ENCODE results near the gene P3R3URF. TPM values are rescaled to one million over a fixed set of nuclear protein-coding genes. Genes with fewer than 3 reads are reported as not detected.
A peak's percentile ranks its signal among the peaks of the same experiment; 100 is the strongest.

The P3R3URF gene
- polyA plus RNA-seq, 1 experiment: not detected

- no peak overlapping the region for H3K4me3 ChIP-seq (ENCODE audit: low read depth, low read length)
- CTCF ChIA-PET: no interaction called here
- no peak for TF ChIP-seq CTCF (IDR thresholded peaks at IDR 0.05; ENCODE audit: low read depth, low read length)
- no peaks in the 10 kb centered on the region for H3K27me3 ChIP-seq (ENCODE audit: control insufficient read depth, insufficient read depth, low read length)
- no peak for DNase-seq (ENCODE audit: low read depth, low spot score)
- no peaks in the 10 kb centered on the region for H3K9me3 ChIP-seq (ENCODE audit: control insufficient read depth, insufficient read depth, low read length)
- POLR2A ChIA-PET: no interaction called here
- no peak overlapping the region for H3K27ac ChIP-seq (ENCODE audit: low read depth, low read length)
These were observed 23.1 kb downstream of the P3R3URF start for GRCh38 chr1:46153228-46153627.

GRCh38 chr1:46152016-46152415 lies 24.3 kb downstream of the P3R3URF start:
- Histone ChIP-seq H3K27ac (ENCODE audit: low read depth, low read length) (no peak overlapping the region), H3K27me3 (ENCODE audit: control insufficient read depth, insufficient read depth, low read length) (peaks cover under 1% of the 10 kb centered on the region), H3K9me3 (ENCODE audit: control insufficient read depth, insufficient read depth, low read length) (no peaks in the 10 kb centered on the region), H3K4me3 (ENCODE audit: low read depth, low read length) (no peak overlapping the region)
- ChIA-PET POLR2A (interaction anchor here (0.6 to 0.7 kb wide), 3 partner anchors 14 to 25 kb away, joined by 3 to 5 read pairs (median 3); no protein-coding TSS in a partner anchor), CTCF (interaction anchor here (1.2 kb wide), 1 partner anchor 114 kb away, joined by 4 read pairs; no protein-coding TSS in a partner anchor)
- DNase-seq (ENCODE audit: low read depth, low spot score): peak; percentile 61
- TF ChIP-seq CTCF (IDR thresholded peaks at IDR 0.05; ENCODE audit: low read depth, low read length): no peak

GRCh38 chr1:46150085-46150484 lies 26.2 kb downstream of the P3R3URF start:
- ChIA-PET CTCF (interaction anchor here (0.6 kb wide), 1 partner anchor 45 kb away, joined by 3 read pairs; no protein-coding TSS in a partner anchor), POLR2A (no interaction called here)
- Histone ChIP-seq H3K27ac (ENCODE audit: low read depth, low read length) (no peak overlapping the region), H3K4me3 (ENCODE audit: low read depth, low read length) (no peak overlapping the region), H3K27me3 (ENCODE audit: control insufficient read depth, insufficient read depth, low read length) (peaks cover 4% of the 10 kb centered on the region), H3K9me3 (ENCODE audit: control insufficient read depth, insufficient read depth, low read length) (no peaks in the 10 kb centered on the region)
- no peak for DNase-seq (ENCODE audit: low read depth, low spot score)
- TF ChIP-seq CTCF (IDR thresholded peaks at IDR 0.05; ENCODE audit: low read depth, low read length): no peak

- H3K27me3 ChIP-seq (ENCODE audit: control insufficient read depth, insufficient read depth, low read length): peaks cover 4% of the 10 kb centered on the region
- no peak for TF ChIP-seq CTCF (IDR thresholded peaks at IDR 0.05; ENCODE audit: low read depth, low read length)
- no peaks in the 10 kb centered on the region for H3K9me3 ChIP-seq (ENCODE audit: control insufficient read depth, insufficient read depth, low read length)
- POLR2A ChIA-PET: interaction anchor here (0.7 kb wide), 1 partner anchor 11 kb away, joined by 3 read pairs; no protein-coding TSS in a partner anchor
- H3K4me3 ChIP-seq (ENCODE audit: low read depth, low read length): no peak overlapping the region
- CTCF ChIA-PET: interaction anchor here (0.9 to 1.2 kb wide), 3 partner anchors 14 to 112 kb away, joined by 3 to 4 read pairs (median 3); no protein-coding TSS in a partner anchor
- no peak overlapping the region for H3K27ac ChIP-seq (ENCODE audit: low read depth, low read length)
- DNase-seq (ENCODE audit: low read depth, low spot score): no peak
These were observed 28.0 kb downstream of the P3R3URF start for GRCh38 chr1:46148318-46148717.

GRCh38 chr1:46137916-46138315 lies 38.4 kb downstream of the P3R3URF start:
- no peak for DNase-seq (ENCODE audit: low read depth, low spot score)
- H3K9me3 ChIP-seq (ENCODE audit: control insufficient read depth, insufficient read depth, low read length): no peaks in the 10 kb centered on the region
- H3K27me3 ChIP-seq (ENCODE audit: control insufficient read depth, insufficient read depth, low read length): no peaks in the 10 kb centered on the region
- peak overlapping the region; percentile 62 for H3K4me3 ChIP-seq (ENCODE audit: low read depth, low read length)
- ChIA-PET CTCF (interaction anchor here (0.6 to 2.0 kb wide), 3 partner anchors 65 to 92 kb away, joined by 3 to 8 read pairs (median 4); no protein-coding TSS in a partner anchor), POLR2A (interaction anchor here (0.6 to 1.0 kb wide), 2 partner anchors 10 to 14 kb away, joined by 3 read pairs; no protein-coding TSS in a partner anchor)
- TF ChIP-seq CTCF (IDR thresholded peaks at IDR 0.05; ENCODE audit: low read depth, low read length): no peak
- H3K27ac ChIP-seq (ENCODE audit: low read depth, low read length): peak overlapping the region; percentile 90
